HepG2 (cell line): ENCODE data around the gene CAPN10. TPM values are rescaled to one million over a fixed set of nuclear protein-coding genes. Genes with fewer than 3 reads are reported as not detected.

Experiments used
- ATAC-seq: fragments of 200-7000 bp; cut with Tn5 transposase; 3 replicates; pipeline ENCODE4 v1.9.1; 2020; ENCODE audit warnings: mild to moderate bottlenecking, moderate library complexity
- BruUV-seq: library from RNA; stranded (reverse); fragments of 400-500 nt; replicated peaks from 2 replicates; lab custom pipeline; 2021; lab: Mats Ljungman, UMichigan
- CTCF ChIA-PET: fragments of 300-600 bp; formaldehyde crosslinking; extraction: SDS; loops from one replicate; lab custom pipeline; 2021; ENCODE audit warnings: low total read pairs, inconsistent platforms, low intra/inter-chr PET ratio; lab: Yijun Ruan, JAX
- POLR2A ChIA-PET: fragments of 350-600 bp; sonication (Branson Sonifier 250); formaldehyde crosslinking; loops from one replicate; lab custom pipeline; 2020; ENCODE audit warnings: antibody characterized with exemption, inconsistent platforms; lab: Yijun Ruan, JAX
- DNase-seq: peaks from one replicate; pipeline ENCODE4 v3.0.0-alpha.2; 2015; ENCODE audit warnings: low spot score
- FAIRE-seq: peaks from 3 replicates; lab custom pipeline; 2011; peaks lifted over from hg19 to GRCh38; lab: Jason Lieb, UNC
- H2AFZ ChIP-seq: one replicate; pipeline ENCODE4 v1.6.1; 2011; ENCODE audit warnings: low read length, inconsistent platforms
- H3K27ac ChIP-seq: fragments of 300-600 bp; 3 replicates; pipeline ENCODE4 v1.8.0; 2011; ENCODE audit warnings: mixed run types, mild to moderate bottlenecking, mixed read lengths, low read length, inconsistent platforms; ENCODE audit not compliant: insufficient read depth; ENCODE audit errors: extremely low read length
- H3K27me3 ChIP-seq, 2 experiments: fragments of 200-600 bp in 1 of 2; 2 replicates in 1 of 2; 3 replicates in 1 of 2; pipeline versions ENCODE4 v1.6.0 to v1.8.0; 2011; ENCODE audit warnings: low read length in 2 of 2, mild to moderate bottlenecking in 2 of 2, moderate library complexity in 2 of 2, inconsistent platforms in 1 of 2; ENCODE audit not compliant: insufficient read depth in 2 of 2, control insufficient read depth in 1 of 2
- H3K36me3 ChIP-seq, 2 experiments: fragments of 200-600 bp in 1 of 2; replicated peaks in 1 of 2; 2 replicates in 1 of 2; 3 replicates in 1 of 2; pipeline versions ENCODE4 v1.5.1 to v1.8.0; 2011; ENCODE audit warnings: low read length in 2 of 2, inconsistent platforms in 1 of 2; ENCODE audit not compliant: insufficient read depth in 2 of 2, control insufficient read depth in 1 of 2
- H3K4me1 ChIP-seq: 2 replicates; pipeline ENCODE4 v1.5.1; 2012; ENCODE audit warnings: low read length, inconsistent platforms; ENCODE audit not compliant: insufficient read depth
- H3K4me2 ChIP-seq: 2 replicates; pipeline ENCODE4 v1.6.0; 2011; ENCODE audit warnings: low read depth, low read length, inconsistent platforms
- H3K4me3 ChIP-seq, 3 experiments: fragments of 200-600 bp in 1 of 3; sonication (generic), shearing (Covaris generic) in 1 of 3; replicated peaks in 1 of 3; 2 replicates each; pipeline ENCODE4 v1.5.1; 2011 to 2016; ENCODE audit warnings: low read length in 3 of 3, inconsistent platforms in 2 of 3, low read depth in 2 of 3, mild to moderate bottlenecking in 2 of 3, control low read depth in 1 of 3, mixed read lengths in 1 of 3; ENCODE audit not compliant: insufficient read depth in 1 of 3
- H3K79me2 ChIP-seq: one replicate; pipeline ENCODE4 v1.6.1; 2011; ENCODE audit warnings: low read length, inconsistent platforms; ENCODE audit not compliant: insufficient read depth
- H3K9ac ChIP-seq: 2 replicates; pipeline ENCODE4 v1.6.0; 2011; ENCODE audit warnings: mild to moderate bottlenecking, low read depth, low read length, inconsistent platforms; ENCODE audit not compliant: insufficient read depth
- H3K9me3 ChIP-seq: 2 replicates; pipeline ENCODE4 v1.5.1; 2012; ENCODE audit warnings: mild to moderate bottlenecking, low read length
- H4K20me1 ChIP-seq: 2 replicates; pipeline ENCODE4 v1.6.0; 2011; ENCODE audit warnings: inconsistent platforms, mild to moderate bottlenecking, low read length, moderate library complexity; ENCODE audit not compliant: insufficient read depth
- AGO2 ChIP-seq: fragments of 200-400 bp; formaldehyde crosslinking; optimal IDR thresholded peaks from 2 replicates; pipeline ENCODE3; 2017; ENCODE audit warnings: mild to moderate bottlenecking, low read depth, low read length, moderate library complexity
- ARNT2 ChIP-seq: sonication (generic); formaldehyde crosslinking; IDR thresholded peaks from 2 replicates; pipeline ENCODE4 v1.8.0; 2022; ENCODE audit warnings: mild to moderate bottlenecking, low read depth, missing genetic modification reagents, moderate library complexity
- CTCF ChIP-seq: sonication (generic); formaldehyde crosslinking; IDR thresholded peaks from 2 replicates; pipeline ENCODE4 v1.5.0; 2020; ENCODE audit warnings: mild to moderate bottlenecking, missing genetic modification reagents, moderate library complexity
- DNMT1 ChIP-seq: sonication (generic); formaldehyde crosslinking; IDR thresholded peaks from 2 replicates; pipeline ENCODE4 v1.5.1; 2020; ENCODE audit warnings: mild to moderate bottlenecking, missing genetic modification reagents
- MLX ChIP-seq: IDR thresholded peaks from 2 replicates; pipeline ENCODE4 v1.6.1; 2016
- NR3C1 ChIP-seq: sonication (generic); formaldehyde crosslinking; IDR thresholded peaks from 2 replicates; pipeline ENCODE4 v1.4.0; 2020; ENCODE audit warnings: missing genetic modification reagents
- POLR2G ChIP-seq: fragments of 200-400 bp; formaldehyde crosslinking; IDR thresholded peaks from 2 replicates; pipeline ENCODE4 v1.6.1; 2018; ENCODE audit warnings: mild to moderate bottlenecking, low read depth, low read length, moderate library complexity
- RARA ChIP-seq: IDR thresholded peaks from 2 replicates; pipeline ENCODE4 v1.6.1; 2016; ENCODE audit warnings: missing genetic modification reagents, missing compliant biosample characterization
- STAG1 ChIP-seq: sonication (generic); formaldehyde crosslinking; IDR thresholded peaks from 2 replicates; pipeline ENCODE4 v1.4.0; 2020; ENCODE audit warnings: missing genetic modification reagents
- ZBTB38 ChIP-seq: sonication (generic); formaldehyde crosslinking; IDR thresholded peaks from 2 replicates; pipeline ENCODE4 v1.5.1; 2020; ENCODE audit warnings: mild to moderate bottlenecking, missing genetic modification reagents
- WGBS: methylation state at CpG from one replicate; pipeline ENCODE4 v1.1.6; 2017; ENCODE audit warnings: low lambda C conversion rate; 5-methylcytosine and 5-hydroxymethylcytosine counted together
- in situ Hi-C: cut with HindIII; loops from 2 replicates; pipeline ENCODE4 v1.10.0; 2017; ENCODE audit warnings: low pct_unique_long_range_greater_than_20kb; ENCODE audit not compliant: extremely low pct_ligation_motif_present
- intact Hi-C: fragments of 100-400 bp; cut with micrococcal nuclease; formaldehyde crosslinking; loops from one replicate; pipeline ENCODE4 v1.10.0; 2022; ENCODE audit not compliant: unreplicated experiment
- polyA plus RNA-seq, 8 experiments: library from polyadenylated mRNA; depleted of rRNA in 3 of 8; stranded (reverse) in 7 of 8; unstranded in 1 of 8; fragments of >200 nt; fragmentation: Illumina TruSeq in 4 of 8; extraction: Trizol in 4 of 8; gene quantifications; 2 replicates each; pipeline versions ENCODE4 v1.2.1 to v1.2.3, GENCODE V29; 2011 to 2016; ENCODE audit warnings: low read depth in 4 of 8, missing spikeins in 1 of 8, mixed read lengths in 1 of 8; ENCODE audit not compliant: insufficient read depth in 1 of 8
- total RNA-seq, 5 experiments: library from RNA; depleted of rRNA; stranded (reverse); fragments of >200 nt; fragmentation: Illumina TruSeq; extraction: Trizol; gene quantifications; 2 replicates each; pipeline ENCODE4 v1.2.3, GENCODE V29; 2016; ENCODE audit warnings: low read depth in 1 of 5

CAPN10 gene
- total and polyA plus RNA-seq, 2 of the 13 experiments (the other 11 are each of a cell fraction or from before 2014, with no cell fraction given), result 27.6 to 32.4 TPM

- TF ChIP-seq AGO2 (peak; percentile 29), DNMT1 (CRISPR knock-in tag) (peak; percentile 58; the same call in 1 of the 2 replicates), STAG1 (CRISPR knock-in tag) (peak; percentile 53), CTCF (CRISPR knock-in tag) (peak; percentile 60), ARNT2 (CRISPR knock-in tag) (no peak), ZBTB38 (CRISPR knock-in tag) (0 out of 2 replicates have a peak, but pooled peaks have one; percentile 28)
These were observed 43.6 kb downstream of the CAPN10 start (continued) for GRCh38 chr2:240629968-240630770.

GRCh38 chr2:240630771-240631547 lies 44.4 kb downstream of the CAPN10 start:
- no TSS peak for BruUV-seq
- DNase-seq (no peak), ATAC-seq (no peak), FAIRE-seq (no peak)
- TF ChIP-seq MLX (CRISPR knock-in tag) (no peak), RARA (CRISPR knock-in tag) (no peak), NR3C1 (CRISPR knock-in tag) (no peak), POLR2G (0 out of 2 replicates have a peak, but pooled peaks have one; percentile 1)
- CTCF ChIA-PET, result no interaction called here
- Histone ChIP-seq H3K4me3 (no peak overlapping the region), H3K79me2 (no peaks in the 10 kb centered on the region), H3K27ac (no peak overlapping the region), H2AFZ (no peak overlapping the region), H3K27me3 (no peaks in the 10 kb centered on the region), H3K9me3 (peaks cover 34% of the 10 kb centered on the region), H3K4me2 (no peak overlapping the region), H3K4me1 (peaks cover 32% of the 10 kb centered on the region), H3K36me3 (no peaks in the 10 kb centered on the region; a peak in 2 of 5 replicates), H3K9ac (no peak overlapping the region), H4K20me1 (no peaks in the 10 kb centered on the region)
- 63% methylated on average over 10 of the region's 21 CpGs for WGBS
- intact Hi-C loops (no loop called here), in situ Hi-C loops (no loop called here)
- POLR2A ChIA-PET, result interaction anchor here (1.8 kb wide), 1 partner anchor 45 kb away, joined by 4 read pairs; the partner anchor contains the start of gene CAPN10
